Colon (tissue), 2 donors: Measurements from ENCODE around the gene ARHGAP27.
"Not testable (repeated sequence)": the region's sequence is repeated elsewhere in the genome, so short reads cannot be mapped to it uniquely, and the experiment has no call there.

Source experiments
- FAIRE-seq: peaks from 2 replicates; lab custom pipeline; 2012; peaks lifted over from hg19 to GRCh38; lab: Jason Lieb, UNC
- donor health status: control.
- donor health status: control.

Gene ARHGAP27

DNA sequence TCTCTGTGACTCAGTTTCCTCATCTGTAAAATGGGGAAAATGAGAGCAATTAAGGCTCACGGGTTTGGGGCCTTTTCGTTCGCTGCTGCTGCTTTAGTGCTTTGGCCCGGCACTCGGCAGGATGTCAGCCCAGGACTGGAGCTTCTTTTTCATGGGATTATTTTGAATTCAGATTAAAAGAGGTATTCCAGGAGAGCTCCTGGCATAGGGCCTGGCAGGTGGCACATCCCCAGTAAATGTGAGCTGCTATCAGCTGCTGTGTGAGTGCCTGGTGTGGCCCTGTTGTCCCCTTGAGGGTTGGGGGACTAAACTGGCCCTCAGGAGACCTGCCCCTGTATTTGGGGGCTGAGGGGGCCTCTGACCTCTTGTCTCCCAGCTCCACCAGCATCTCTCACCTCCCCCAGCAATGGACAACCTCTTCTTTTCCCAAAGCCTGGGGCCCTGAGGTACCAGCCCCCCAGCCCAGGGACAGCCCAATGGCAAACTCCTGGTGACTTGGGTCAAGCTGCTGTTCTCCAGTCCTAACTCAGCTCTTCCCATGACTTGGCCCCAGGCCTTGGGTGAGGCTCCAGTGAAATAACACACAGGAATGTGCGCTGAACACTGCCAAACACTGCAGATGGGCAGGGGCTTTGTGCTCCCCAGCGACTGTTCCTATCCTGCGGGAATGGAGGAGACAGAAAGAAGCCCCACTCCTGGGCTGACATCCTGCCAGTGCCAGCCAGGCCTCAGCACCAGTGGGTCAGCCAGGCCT, 14.4 kb upstream of the ARHGAP27 start:
- FAIRE-seq: not testable (repeated sequence)

DNA sequence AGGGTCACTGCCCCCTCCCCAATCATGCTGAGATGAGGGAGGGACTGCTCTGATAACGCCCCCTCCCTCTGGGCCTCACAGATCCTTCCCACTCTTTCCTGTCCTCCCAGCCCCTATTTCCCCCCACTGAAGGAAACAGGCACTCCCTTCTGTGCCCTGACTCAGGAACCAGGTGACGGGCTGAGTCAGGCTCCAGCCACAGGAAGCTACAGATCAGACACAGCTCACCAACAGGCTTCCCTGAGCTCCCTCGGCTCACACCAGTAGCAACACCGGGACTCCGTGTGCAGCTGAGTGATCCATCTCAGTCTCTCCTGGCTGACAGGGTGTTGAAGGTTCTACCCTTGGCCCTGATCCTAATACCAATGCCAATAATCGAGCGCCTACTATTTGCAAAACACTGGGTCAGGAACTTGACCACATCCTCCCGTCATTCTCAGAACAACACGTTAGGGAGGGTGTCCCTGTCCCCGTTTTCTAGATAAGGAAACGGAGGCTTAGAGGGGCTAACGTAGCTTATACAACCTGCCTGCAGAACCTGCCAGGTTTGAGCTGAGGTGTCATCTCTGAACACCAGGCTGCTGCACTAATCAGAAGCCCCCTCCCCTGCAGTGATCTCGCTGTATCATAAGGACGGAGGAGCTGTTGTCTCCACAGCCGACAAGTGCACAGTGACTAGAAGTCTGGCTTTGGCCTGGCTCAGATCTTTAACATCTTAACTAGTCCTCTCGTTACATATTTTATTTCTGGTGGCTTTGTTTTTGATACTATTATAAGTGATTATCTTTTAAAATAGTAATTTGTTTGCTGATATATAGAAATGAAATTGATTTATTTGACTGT, 13.5 kb upstream of the ARHGAP27 start:
- FAIRE-seq: not testable (repeated sequence)

DNA sequence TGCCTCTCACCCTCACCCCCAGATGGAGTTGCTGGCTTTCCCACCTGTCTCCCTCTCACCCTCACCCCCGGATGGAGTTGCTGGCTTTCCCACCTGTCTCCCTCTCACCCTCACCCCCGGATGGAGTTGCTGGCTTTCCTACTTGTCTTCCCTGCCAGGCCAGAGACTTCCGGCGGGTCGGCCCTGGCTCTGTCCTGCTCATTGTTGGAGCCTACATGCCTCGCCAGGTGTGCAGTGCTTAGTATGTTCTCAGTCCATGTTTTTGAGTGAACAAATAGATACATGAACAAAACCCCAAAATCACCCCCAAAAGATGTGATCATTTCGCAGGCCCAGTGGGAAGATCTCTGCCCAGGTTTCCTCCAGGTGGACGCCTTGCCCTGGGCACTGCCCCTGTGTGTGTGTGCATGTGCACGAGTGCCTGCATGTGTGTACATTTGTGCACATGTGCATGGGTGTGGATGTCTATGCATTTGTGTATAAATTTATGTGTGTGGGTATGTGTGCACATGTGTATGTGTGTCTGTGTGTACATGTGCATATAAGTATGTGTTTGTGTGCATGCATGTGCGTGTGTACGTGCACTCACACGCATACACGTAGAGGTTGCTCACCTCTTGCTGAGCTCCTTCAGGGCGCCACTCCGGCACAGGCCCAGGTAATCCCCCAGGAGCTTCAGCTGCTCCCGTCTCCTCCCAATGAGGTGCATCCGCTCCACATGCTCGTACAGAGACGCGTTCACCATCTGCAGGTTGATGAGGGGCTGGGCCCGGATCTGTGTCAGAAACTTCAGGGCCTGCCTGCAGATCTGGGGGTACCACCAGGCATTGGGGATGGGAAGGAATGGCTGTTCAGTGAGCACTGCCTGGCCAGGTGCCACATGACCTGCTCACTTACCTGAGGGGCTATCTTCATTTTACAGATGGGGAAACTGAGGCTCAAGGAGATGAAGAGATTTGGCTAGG, 12.5 kb upstream of the ARHGAP27 start:
- FAIRE-seq: not testable (repeated sequence)

DNA sequence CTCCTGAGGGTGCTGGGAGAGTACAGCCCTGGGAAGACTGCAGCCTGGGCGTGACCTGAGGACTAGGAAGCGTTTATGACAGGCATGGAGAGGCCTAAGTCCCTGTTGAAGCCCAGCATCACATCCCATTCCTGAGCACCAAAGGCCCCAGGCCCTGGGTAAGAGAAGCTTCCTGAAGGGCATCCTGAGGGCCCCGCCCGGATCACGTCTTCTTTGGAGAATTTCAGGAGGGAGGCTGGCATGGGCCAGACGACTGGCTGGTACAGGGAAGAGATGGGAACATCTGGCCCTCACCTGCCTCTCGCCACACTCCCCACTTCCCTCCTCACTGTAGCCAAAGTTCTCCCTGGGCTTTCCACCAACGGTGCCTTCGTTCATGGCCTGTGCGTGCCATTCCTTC, 11.6 kb upstream of the ARHGAP27 start:
- not testable (repeated sequence) for FAIRE-seq

DNA sequence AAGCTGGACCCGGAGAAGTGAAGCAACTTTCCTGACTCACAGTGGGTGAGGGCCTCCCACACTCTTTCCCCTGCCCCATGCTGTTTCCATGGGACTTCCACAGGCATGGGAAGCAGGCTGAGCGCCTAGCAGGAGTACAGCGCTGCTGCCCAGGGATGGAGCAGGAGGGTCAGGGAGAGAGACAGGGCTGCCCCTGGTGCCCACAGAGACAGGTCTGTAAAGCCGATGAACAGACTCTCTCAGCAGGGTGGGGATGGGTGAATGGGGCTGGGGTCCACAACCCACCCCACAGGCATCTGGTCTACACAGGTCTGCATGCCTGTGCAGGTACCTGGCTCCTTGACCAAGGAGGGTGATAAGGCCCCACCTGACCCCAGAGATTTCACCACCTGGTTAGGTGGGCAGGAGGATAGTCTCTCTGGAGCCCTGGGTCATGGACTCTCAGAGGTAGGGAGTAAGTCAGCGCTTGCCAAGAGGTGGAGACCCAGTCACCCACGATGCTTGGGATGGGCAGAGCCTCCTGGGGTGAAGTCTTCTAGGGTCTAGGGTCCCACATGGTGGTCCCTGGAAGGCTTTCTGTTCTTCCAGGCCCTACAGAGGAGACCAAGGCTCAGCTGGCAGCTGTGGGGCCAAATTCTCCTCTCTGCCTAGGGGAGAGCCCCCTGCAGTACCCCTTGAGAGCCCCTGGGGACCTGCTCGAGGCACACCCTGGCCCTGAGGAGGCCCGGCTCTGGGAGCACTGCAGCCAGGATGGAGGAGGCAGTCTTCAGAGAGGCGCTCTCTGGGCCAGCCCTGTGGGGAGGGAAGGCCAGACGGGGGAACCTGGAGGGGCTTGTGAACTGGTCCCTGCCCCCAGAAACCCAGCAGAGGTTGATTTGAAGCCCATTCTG, 10.9 kb upstream of the ARHGAP27 start:
- FAIRE-seq: not testable (repeated sequence)

DNA sequence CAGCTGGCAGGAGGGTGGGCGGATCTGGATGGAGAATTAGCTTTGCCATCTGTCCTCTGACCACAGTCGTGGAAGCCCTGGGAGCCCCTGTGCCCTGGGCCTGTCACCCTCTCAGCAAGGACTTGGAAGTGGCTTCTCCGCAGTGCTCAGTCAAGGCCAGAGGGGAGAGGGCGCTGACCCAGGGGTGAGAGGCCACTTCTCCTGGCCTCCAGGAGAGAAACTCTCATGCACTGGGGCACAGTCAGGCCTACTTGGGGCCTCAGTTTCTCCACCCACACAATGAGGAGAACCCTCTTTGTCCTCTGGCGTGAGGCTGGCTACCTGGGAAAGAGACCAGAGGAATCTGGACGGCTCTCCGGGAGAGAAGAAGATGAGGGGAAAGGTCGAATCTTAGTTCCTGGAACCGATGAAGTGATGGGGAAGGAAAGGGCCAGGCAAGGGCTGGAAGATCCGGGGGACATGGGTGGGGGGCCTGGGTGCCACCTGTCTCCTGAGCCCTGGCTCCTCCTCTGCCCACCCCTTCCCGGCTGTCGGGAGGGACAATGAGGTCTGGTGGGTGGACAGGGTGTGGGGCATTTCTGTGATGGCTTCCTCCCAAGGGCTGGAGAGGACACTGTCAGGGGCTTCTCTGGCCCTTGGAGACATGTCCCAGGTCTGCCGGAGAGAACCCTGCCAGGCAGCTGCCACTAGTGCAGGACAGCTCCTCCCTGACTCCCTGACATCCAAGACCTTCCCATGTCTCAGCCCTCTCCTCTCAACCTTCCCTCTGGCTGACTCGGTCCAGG, 9.0 kb upstream of the ARHGAP27 start:
- FAIRE-seq: no peak

DNA sequence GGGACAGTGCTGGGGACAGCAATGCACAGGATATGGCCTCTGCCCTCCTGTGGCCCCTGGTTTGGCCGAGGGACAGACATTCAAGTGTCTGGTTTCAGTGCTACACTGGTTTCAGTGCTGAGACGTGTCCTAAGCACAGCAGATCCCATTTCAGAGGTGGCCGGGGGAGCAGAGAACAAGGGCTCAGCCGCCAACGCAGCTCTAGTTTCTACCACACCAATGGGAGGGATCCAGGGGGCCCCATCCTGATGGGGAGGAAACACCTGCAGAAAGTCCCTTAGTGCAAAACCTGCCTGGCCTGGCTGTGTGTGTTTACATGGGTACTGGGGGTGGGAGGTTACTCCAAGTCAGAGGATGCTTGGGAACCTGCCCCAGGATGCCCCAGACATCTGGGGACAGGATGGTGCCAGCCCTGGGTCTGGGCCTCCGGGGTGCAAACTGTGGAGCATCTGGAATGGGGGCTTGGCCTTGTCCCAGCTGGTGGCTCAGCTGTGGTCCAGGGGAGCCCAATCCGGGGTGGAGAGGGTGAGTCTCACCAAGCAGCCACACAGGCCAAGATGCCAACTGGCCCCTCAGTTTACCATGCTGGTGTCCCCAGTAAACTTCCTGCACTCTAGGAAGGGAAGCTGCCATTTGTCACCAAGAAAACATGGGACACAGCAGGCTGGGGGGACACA, 8.3 kb upstream of the ARHGAP27 start:
- not testable (repeated sequence) for FAIRE-seq

DNA sequence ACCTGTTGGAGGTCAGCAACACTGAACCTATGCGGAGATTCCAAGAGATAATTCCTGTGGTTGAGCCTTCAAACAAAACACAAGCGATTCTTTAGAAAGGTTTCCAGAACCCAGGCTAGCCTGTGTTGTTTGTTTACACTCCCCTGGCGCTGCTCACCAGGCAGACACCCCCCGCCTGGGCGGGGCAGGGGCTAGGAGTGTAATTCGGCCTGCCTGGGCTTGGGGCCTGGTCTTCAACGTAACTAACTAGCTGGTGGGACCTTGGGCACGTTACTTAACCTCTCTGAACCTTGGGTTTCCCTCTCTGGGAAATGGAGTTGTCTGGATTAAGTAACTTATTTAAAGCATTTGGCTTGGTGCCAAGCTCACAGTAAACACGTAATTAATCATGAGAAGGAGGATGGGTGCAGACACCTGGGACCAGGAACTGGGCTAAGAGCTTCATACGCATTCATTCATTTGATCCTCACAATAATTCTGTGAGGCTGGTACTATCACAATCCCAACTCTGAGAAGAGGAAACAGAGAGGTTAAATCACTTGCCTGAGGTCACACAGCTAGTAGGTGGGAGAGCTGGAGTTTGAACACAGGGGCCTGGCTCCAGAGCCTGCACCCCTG, 7.6 kb upstream of the ARHGAP27 start:
- no peak for FAIRE-seq

DNA sequence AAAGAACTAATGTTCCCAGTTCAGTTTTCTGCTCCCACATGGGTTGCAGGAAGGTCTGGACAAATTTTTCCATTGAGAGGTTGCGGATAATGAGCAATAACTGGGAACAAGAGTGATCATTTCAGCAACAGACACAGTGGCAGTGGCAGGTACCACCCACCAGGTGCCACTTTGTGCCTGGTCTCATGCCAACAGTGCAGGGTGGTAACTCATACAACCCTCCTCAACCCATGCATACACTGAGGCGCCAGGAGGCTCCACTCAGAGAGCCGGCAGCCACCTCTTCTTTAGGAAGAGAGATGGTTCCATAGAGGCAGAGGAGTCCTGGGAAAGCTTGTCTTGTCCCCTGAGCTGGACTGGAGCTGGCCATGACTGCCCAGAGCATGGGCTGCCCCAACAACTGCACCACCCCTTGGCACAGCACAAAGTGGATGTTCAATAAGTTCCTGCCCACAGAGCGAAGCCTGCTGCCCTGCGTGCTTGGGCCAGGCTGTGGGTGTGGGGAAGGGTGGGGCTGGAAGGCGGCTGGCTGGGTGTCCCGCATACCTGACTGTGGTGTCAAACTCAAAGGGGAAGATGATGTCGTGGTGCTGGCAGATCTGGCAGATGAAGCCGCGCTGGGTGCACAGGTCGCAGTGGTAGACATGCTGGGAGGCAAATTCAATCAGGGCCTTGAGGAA, 6.4 kb upstream of the ARHGAP27 start:
- no peak for FAIRE-seq

DNA sequence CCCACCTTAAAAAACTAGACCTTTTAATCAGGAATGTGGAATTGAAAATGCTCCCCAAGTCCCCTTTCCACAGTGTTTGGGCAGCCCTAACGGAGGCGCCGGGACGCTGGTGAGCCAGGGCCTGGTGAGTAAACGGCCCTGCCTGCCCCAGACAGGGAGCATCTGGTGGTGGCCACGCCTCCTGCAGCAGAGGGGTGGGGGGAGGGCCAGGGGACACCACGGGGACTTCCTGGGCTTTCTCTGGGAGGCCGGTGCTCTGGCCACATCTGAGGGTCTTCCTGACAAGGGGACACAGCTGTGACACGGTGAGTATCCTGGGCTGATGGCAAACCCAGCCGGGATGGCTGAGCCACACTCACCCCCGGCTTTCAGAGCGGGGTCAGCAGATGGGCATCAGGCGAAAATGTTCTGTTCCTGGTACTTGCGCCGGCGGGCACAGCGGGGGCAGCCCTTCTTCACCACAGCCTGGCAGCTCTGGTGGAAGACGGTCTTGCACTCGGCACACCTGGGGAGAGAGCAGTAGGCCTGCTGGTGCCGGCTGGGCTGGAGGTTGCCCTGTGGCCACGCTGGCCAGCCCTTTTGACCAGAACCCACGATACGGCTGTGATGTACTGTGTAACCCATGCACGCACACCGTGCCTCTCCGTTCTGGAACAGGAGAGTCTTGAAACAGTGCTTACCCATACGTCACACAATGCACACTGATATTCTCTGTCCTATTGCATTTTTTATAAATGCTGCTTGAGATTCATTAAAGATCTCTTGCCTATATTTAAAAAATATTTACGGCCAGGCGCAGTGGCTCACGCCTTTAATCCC, 5.0 kb upstream of the ARHGAP27 start:
- no peak for FAIRE-seq

DNA sequence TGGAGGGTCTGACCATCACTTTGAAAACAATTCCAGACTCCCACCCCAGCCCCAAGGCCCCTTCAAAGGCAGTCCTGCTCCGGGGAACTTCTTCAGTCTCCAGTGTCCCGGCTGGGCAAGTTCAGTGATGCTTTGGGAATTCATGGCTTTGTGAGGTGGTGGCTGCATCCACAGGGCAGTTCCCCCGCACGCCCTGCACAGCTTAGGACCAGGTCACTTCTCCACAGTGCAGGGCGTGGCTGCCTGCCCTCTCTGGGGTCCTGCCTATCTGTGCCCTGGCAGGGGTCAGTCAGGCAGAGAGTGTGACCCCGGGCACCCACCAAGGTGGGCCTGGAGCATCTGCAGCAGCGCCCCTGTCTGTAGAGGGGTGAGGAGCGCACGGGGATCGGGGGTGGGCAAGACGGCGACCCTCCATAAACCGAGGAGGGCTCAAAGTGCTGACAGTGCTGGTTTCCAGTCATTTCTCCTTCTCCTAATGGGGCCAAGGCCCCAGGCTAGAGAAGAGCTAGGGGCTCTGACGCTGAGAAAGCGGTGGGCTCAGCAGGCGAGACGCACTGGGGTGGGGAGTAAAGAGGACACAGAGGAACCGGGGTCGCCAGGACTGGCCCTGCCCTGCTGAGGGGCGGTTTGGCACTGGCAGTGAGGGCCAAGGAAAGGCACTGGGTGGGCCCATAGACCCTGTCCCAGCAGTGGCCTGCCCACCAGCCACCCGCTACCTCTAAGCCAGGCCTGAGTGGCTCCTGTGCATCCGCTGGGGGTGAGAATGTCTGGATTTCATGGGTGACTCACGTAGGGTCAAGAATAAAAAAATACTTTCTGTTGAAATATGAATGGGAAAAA, 4.2 kb upstream of the ARHGAP27 start:
- FAIRE-seq: no peak

DNA sequence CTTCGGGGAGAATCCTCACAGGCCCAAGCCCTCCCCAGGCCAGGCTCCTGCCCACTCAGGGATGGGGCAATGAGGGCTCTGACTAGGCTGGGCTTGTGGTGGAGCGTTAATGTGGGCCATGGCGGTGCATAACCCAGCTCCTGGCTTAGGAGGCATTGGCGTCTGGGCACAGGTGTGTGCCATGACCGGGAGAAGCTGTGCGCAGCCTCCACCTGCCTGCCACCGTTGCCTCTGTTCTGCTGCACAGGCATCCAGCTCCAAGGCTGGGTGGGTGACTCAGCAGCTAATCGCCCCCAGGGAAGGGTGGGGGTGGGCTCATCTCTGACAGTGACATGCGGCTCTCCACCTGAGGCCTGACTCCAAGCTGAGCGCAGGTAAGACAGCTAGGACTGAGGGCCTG, 3.5 kb upstream of the ARHGAP27 start:
- FAIRE-seq: no peak

DNA sequence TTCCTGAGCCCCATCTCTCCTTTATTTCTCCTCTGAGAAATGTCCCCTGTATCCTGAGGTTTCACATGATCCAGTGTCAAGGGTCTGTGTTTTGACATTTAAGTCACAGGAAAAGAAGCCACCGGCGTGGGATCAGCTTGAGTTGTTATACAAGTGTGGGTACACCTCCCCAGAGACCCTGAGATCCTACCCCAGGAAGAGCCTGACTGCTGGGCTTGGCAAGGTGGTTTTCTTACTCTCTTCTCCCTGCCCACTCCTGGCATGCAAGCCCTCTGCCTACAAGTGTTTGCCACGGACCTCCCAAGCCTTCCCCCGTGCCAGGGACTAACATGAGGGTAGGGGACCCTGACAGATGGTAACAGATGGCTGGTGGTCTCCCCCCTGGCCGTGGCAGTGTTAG, 2.8 kb upstream of the ARHGAP27 start:
- FAIRE-seq: no peak

DNA sequence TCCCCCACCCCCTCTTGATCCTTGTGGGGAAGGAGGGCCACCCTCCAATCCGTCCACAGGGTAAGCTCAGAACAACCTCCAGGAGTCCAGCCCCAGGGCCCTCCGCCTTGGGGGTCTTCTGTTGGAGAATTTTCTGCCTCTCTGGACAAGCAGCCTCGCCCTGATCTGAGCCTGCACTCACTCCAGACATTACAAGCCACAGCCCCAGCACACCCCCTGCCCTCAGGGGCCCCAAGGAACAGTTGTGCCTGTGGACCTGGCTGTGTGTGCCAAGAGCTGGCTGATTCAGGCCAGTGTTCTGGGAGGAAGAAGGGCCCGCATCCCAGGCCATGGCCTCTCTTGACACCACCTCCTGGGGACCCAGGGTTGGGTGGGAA, 477 bp upstream of the ARHGAP27 start:
- no peak for FAIRE-seq

DNA sequence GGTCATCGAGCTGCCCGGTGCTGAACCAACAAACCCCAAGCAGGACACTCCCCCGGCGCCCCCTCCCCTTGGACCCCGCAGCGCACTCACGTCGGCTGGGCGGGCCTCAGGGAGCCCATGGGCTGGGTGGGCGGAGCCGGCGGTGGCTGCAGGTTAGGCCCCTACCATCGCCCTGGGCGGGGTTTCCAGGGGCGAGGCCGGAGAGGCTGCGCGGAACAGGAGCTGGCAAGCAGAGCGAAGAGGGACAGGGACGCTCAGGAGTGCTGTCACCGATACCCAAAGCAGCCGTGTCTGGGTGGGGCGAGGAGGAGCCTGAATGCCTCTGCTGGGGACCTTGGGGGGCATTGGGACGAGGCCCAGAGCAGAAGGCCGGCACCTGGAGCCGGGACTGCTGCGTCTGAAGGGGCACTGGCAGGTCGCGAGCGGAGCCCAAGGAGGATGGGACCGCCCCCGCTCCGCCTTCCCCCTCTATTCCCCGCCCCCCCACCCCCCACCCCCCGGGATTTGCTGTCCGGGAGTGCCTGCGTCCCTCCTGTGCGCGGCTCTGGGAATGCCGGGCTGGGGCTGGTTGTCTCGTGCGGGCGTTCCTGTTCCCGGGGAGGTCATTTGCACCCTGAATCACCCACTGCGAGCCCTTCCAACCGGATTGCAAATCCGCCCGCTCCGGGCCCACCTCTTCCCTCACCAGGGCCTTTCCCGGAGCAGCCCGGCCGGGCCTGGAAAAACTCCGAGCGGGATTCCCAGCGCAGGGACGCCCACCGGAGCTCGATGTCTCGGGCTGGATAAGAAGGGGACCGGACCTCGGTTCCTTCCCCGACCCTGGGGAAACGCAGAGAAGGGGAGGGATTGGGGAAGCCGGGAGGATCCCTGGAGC, 902 bp downstream of the ARHGAP27 start:
- no peak for FAIRE-seq
